Omental fat pad (tissue), 4 donors: ENCODE measurements around the gene ERC2. TPM values are rescaled to one million over a fixed set of nuclear protein-coding genes. Genes with fewer than 3 reads are reported as not detected.

ENCODE experiments used
- ATAC-seq: fragments of 150-250 bp; one replicate; pipeline ENCODE4 v1.9.1; 2016; ENCODE audit warnings: mild to moderate bottlenecking, moderate library complexity; ENCODE audit not compliant: low FRiP score
- DNase-seq: peaks from one replicate; pipeline ENCODE4 v3.0.0-alpha.2; 2019; ENCODE audit warnings: low spot score
- CTCF ChIP-seq, 3 donors: fragments of 450-650 bp; IDR thresholded peaks; one replicate each; pipeline ENCODE4 v1.5.1; 2016 to 2017; ENCODE audit warnings: antibody characterized with exemption in 3 of 3, mild to moderate bottlenecking in 3 of 3, moderate library complexity in 2 of 3
- total RNA-seq, 4 donors: library from RNA; depleted of rRNA; stranded (reverse); fragments of >200 nt; gene quantifications; one replicate each; pipeline ENCODE4 v1.1.0, GENCODE V29; 2016

The ERC2 gene
- total RNA-seq, 4 donors from 2014 or later, result 0.75 to 4.2 (median 2.3) TPM; not detected in 1

- no peak for TF ChIP-seq CTCF (IDR thresholded peaks at IDR 0.05)
- DNase-seq (no peak), ATAC-seq (no peak)
Observed at GRCh38 chr3:55647670-55648069, 820.6 kb downstream of the ERC2 start.

GRCh38 chr3:55647063-55647462 is 821.2 kb downstream of the ERC2 start:
- no peak for DNase-seq
- no peak for ATAC-seq
- no peak for TF ChIP-seq CTCF (IDR thresholded peaks at IDR 0.05)

GRCh38 chr3:55646121-55646520 is 822.1 kb downstream of the ERC2 start:
- DNase-seq, result no peak
- ATAC-seq, result no peak
- no peak for TF ChIP-seq CTCF (IDR thresholded peaks at IDR 0.05)

- TF ChIP-seq CTCF (IDR thresholded peaks at IDR 0.05), result no peak
- ATAC-seq (no peak), DNase-seq (no peak)
Observed at GRCh38 chr3:55645422-55645821, 822.8 kb downstream of the ERC2 start.

- no peak for ATAC-seq
- DNase-seq, result no peak
- no peak for TF ChIP-seq CTCF (IDR thresholded peaks at IDR 0.05)
Observed at GRCh38 chr3:55643283-55643682, 825.0 kb downstream of the ERC2 start.

- DNase-seq, result no peak
- TF ChIP-seq CTCF (IDR thresholded peaks at IDR 0.05), result no peak
- ATAC-seq, result no peak
Observed at GRCh38 chr3:55641964-55642363, 826.3 kb downstream of the ERC2 start.

- ATAC-seq, result no peak
Observed at GRCh38 chr3:55639896-55640765, 828.1 kb downstream of the ERC2 start.

More at GRCh38 chr3:55639896-55640765, 828.1 kb downstream of the ERC2 start:
- DNase-seq, result no peak
- no peak for TF ChIP-seq CTCF (IDR thresholded peaks at IDR 0.05)
